ENCODE data around the gene ADGRG4. TPM values are rescaled to one million over a fixed set of nuclear protein-coding genes. Genes with fewer than 3 reads are reported as not detected.

Gene ADGRG4
- total and polyA plus RNA-seq, 2 of the 8 experiments (the other 6 are each of a cell fraction or from before 2014, with no cell fraction given) = not detected

GRCh38 chrX:136431625-136432024 lies 130.9 kb downstream of the ADGRG4 start:
- H3K56ac ChIP-seq (replicated peaks; ENCODE audit: insufficient read length, low read depth, low read length) = no peak overlapping the region

More at GRCh38 chrX:136431625-136432024, 130.9 kb downstream of the ADGRG4 start:
- Histone ChIP-seq H4K20me1 (replicated peaks in 1 of 2; ENCODE audit: control insufficient read depth in 1 of 2, insufficient read depth in 2 of 2, low read length in 2 of 2) (no peaks in the 10 kb centered on the region), H3K9ac (replicated peaks in 1 of 4; ENCODE audit: extremely low read depth in 1 of 4, low read depth in 3 of 4, low read length in 3 of 4) (no peak overlapping the region), H2BK5ac (ENCODE audit: low read depth, low read length) (no peak overlapping the region), H4K8ac (ENCODE audit: extremely low read depth, insufficient read depth, low read length) (no peak overlapping the region), H3K79me1 (ENCODE audit: low read depth, low read length) (no peaks in the 10 kb centered on the region), H3K79me2 (ENCODE audit: control insufficient read depth in 1 of 2, insufficient read depth in 2 of 2, low read length in 2 of 2) (no peaks in the 10 kb centered on the region), H3K4me2 (ENCODE audit: insufficient read depth in 1 of 2, low read depth in 2 of 2, low read length in 2 of 2) (no peak overlapping the region), H2AFZ (ENCODE audit: low read length) (no peak overlapping the region), H3K27ac (ENCODE audit: low read depth, low read length) (no peak overlapping the region), H3K9me3 (ENCODE audit: insufficient read depth in 2 of 2, low read depth in 1 of 2, low read length in 1 of 2) (no peaks in the 10 kb centered on the region), H3K23ac (ENCODE audit: insufficient read length) (no peak overlapping the region), H4K91ac (replicated peaks; ENCODE audit: insufficient read length, low read length) (no peak overlapping the region), H2AK5ac (ENCODE audit: low read depth, low read length) (no peak overlapping the region), H3K36me3 (ENCODE audit: control insufficient read depth in 2 of 4, insufficient read depth in 4 of 4, low read length in 3 of 4) (no peaks in the 10 kb centered on the region), H2BK12ac (ENCODE audit: low read depth, low read length) (no peak overlapping the region), H3K4me3 (ENCODE audit: extremely low read depth in 1 of 4, insufficient read depth in 2 of 4, low read depth in 3 of 4, low read length in 4 of 4) (no peak overlapping the region), H3K4me1 (replicated peaks in 1 of 4; ENCODE audit: control insufficient read depth in 3 of 4, insufficient read depth in 4 of 4, low read length in 3 of 4) (no peaks in the 10 kb centered on the region), H3K27me3 (replicated peaks in 1 of 4; ENCODE audit: control insufficient read depth in 3 of 4, extremely low read depth in 1 of 4, insufficient read depth in 3 of 4, low read length in 3 of 4) (no peaks in the 10 kb centered on the region), H2BK120ac (replicated peaks; ENCODE audit: low read depth, low read length) (no peak overlapping the region), H2BK15ac (ENCODE audit: low read length) (no peak overlapping the region), H3K4ac (replicated peaks; ENCODE audit: insufficient read length, low read depth, low read length) (no peak overlapping the region), H3K14ac (ENCODE audit: insufficient read length) (no peak overlapping the region), H4K5ac (ENCODE audit: insufficient read length, low read depth, low read length) (no peak overlapping the region), H3K23me2 (ENCODE audit: low read depth, low read length) (no peaks in the 10 kb centered on the region), H3K18ac (ENCODE audit: extremely low read depth, low read length) (no peak overlapping the region), H2BK20ac (ENCODE audit: low read length) (no peak overlapping the region)
- 100% methylated on average over 1 of the region's 1 CpG; no CpG with 5 or more reads in 1 of the 2 experiments for WGBS, 2 experiments (ENCODE audit: extremely low coverage in 1 of 2, insufficient coverage in 1 of 2, insufficient read length in 1 of 2, insufficient replicate concordance in 2 of 2, low coverage in 1 of 2, low lambda C conversion rate in 2 of 2, missing lambda C conversion rate in 1 of 2)
- POLR2A ChIA-PET (ENCODE audit: partially characterized antibody) = no interaction called here
- no peak for DNase-seq (ENCODE audit: low read depth in 1 of 2, low spot score in 2 of 2)
- CTCF ChIA-PET (ENCODE audit: partially characterized antibody) = no interaction called here
- TF ChIP-seq KDM1A (IDR thresholded peaks at IDR 0.05; ENCODE audit: borderline replicate concordance, low read length) = no peak
- no peak for TF ChIP-seq SP1 (IDR thresholded peaks at IDR 0.05; ENCODE audit: low read depth, low read length)
- FAIRE-seq = no peak
